DMS53 treated with DMSO at 0.1 percent for 48 hours (cell line): ENCODE measurements around the gene CAMK2N2.

Source experiments
- DNase-seq: peaks from one replicate; lab custom pipeline; 2025; ENCODE audit not compliant: unreplicated experiment; lab: John Stamatoyannopoulos, UW

Gene CAMK2N2

DNA sequence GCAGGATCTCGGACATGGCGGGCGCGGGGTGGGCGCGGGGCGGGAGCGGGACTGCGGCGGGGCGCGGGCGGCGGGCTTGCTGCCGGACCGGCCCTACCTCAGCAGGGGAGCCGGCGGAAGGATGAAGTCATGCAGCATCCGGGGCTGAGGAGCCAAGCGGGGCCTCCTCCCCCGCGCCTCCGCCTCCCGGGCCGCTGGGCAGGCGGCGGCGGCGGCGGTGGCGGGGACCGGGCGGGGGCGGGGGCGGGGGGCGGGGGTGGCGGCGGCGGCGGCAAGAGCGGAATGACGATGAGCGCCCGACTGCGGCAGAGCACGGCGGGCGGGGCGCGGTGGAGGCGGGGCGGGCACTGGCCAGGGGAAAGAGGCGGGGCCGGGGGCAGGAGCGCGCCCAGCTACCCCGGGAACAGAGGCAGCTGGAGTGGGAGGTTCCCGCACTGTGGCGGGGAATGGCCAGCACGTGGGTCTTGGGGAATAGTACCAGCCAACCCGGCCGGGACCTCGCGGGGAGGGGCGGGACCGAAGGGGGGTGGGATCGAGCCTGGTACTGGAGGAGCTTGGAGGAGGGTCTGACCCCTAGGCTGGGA lies at the start of gene CAMK2N2:
CAMK2N2 (minus strand) TSS at position 284 of the 584 bp plus-strand sequence; CDS start at position 16, 268 bp downstream.
- peak; percentile 60 for DNase-seq

DNA sequence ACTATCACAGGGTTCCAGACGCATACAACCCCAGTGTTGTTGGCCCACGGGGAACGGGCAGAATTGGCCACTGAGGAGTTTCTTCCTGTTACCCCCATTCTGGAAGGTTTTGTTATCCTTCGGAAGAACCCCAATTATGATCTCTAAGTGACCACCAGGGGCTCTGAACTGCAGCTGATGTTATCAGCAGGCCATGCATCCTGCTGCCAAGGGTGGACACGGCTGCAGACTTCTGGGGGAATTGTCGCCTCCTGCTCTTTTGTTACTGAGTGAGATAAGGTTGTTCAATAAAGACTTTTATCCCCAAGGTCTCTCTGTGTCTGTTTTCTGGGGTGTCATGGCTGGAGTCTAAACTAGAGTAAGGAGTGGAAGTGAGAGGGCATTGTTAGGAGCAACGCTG lies 47.4 kb upstream of the CAMK2N2 start:
- DNase-seq, result no peak

DNA sequence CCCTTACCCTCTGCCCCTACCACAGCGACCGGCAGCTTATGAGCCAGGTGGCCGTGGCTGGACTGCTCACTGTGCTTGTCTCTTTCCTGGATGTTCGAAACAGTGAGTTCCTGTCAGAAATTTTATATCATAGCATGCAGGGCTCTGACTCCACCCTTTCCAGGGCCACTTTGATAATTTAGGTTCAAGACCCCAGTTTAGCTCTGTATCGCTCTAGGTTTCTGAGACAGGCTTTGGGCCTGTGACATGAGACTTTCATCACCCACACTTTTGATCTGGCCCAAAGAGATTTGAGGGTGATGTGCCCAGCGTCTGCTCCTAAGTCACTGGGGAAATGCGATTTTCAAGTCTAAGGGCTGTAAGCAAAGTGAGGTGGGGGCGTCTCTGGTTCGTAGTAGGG lies 46.6 kb upstream of the CAMK2N2 start:
- DNase-seq, result no peak

DNA sequence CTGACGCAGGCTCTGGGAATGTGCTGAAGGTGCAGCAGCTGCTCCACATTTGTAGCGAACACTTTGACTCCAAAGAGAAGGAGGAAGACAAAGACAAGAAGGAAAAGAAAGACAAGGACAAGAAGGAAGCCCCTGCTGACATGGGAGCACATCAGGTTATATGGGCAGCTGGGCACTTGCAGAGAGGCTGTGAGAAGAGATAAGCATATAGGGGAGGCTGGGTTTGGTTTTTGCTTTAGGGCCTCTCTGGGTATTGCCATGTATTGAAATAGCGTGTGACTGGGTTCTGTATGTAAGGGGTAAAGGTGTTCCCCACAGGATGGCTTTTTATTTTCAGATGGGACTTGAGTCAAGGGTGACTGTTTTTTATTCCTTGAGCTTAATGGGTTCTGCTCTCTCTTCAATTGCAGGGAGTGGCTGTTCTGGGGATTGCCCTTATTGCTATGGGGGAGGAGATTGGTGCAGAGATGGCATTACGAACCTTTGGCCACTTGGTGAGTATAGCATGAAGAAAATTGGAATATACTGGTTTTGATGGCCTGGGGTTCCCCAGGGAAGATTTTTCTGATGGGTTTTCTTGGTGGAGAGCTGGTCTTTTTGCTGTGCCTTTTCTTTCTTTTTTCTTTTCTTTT lies 45.1 kb upstream of the CAMK2N2 start:
- DNase-seq, result no peak

GRCh38 chr3:184305577-184305976 lies 44.2 kb upstream of the CAMK2N2 start:
- peak; percentile 7 for DNase-seq

- DNase-seq, result no peak
Measured at GRCh38 chr3:184300378-184300720, 39.0 kb upstream of the CAMK2N2 start.

GRCh38 chr3:184299488-184300377 lies 38.4 kb upstream of the CAMK2N2 start:
- no peak for DNase-seq

DNA sequence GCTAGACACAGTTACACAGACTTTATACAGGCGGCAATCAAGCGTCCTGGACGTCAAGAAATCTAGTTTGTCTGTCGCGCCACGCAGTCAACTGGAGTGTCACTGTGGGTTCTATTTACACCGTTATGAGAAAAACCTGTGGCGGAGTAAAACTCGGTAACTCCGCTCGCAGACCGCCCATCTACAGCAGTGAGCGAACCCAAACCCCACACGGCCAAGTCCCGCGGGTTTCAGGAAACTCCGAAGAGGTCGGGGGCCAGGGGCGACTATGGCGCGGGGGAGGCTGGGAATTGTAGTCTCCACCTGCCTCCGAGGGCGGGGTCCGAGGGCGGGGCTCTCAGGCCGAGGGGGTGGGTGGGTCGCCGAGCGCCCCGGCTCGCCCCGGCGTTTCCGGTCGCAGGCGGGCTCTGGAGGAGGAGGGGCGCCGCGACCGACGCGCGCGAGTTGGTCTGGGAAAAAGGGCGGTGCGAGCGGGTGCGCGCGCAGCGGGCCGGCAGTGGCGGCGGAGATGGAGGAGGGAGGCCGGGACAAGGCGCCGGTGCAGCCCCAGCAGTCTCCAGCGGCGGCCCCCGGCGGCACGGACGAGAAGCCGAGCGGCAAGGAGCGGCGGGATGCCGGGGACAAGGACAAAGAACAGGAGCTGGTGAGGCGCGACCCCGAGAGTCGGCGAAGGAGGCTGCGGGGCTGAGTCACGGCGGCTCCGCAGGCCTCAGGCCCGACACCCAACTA lies 37.6 kb upstream of the CAMK2N2 start, which contains the start of gene PSMD2:
PSMD2 (plus strand) TSS at position 483 of the 729 bp plus-strand sequence; CDS start at position 509, 26 bp downstream.
- DNase-seq, result peak; percentile 77

GRCh38 chr3:184296616-184297015 lies 35.3 kb upstream of the CAMK2N2 start:
- DNase-seq, result no peak

DNA sequence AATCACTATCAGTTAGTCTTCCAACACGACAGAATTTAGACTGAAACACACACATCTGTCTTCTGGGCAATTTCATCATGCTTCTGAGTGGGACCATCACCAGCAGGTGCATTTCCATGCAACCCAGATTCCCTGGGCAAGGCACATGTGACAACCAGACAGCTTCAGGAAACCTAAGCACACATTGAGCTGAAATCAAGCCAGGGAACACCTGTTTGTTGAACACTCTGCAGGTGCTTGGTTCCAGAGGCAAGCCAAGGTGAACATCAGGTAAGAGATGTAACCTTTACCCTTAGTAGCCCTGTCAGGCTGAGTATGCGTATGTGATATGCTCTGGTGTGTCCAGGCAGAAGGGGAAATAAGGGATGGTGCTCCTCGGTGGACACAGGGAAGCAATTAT lies 34.4 kb upstream of the CAMK2N2 start:
- peak; percentile 51 for DNase-seq

DNA sequence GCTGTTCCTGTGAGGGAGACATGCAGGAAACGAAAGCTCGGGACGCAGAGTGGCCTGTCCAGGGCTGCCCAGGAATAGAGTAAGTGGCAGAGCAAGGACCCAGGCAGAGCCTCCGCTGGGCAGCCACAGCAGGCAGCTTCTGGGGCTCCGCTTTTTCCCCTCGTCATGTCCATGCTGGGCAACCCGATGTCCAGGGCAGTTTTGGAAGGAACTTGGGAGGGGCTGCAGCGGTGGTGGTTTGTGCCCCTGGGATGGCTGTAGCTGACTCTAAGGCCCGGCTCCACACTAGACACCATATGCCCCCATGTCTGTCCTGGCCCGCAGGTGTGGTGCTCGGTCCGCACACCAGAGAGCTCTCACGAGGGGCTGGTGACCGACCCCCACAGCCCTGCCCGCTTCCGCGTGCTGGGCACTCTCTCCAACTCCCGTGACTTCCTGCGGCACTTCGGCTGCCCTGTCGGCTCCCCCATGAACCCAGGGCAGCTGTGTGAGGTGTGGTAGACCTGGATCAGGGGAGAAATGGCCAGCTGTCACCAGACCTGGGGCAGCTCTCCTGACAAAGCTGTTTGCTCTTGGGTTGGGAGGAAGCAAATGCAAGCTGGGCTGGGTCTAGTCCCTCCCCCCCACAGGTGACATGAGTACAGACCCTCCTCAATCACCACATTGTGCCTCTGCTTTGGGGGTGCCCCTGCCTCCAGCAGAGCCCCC lies 30.5 kb upstream of the CAMK2N2 start:
- no peak for DNase-seq

- DNase-seq, result no peak
Measured at GRCh38 chr3:184291044-184291737, 29.8 kb upstream of the CAMK2N2 start.

DNA sequence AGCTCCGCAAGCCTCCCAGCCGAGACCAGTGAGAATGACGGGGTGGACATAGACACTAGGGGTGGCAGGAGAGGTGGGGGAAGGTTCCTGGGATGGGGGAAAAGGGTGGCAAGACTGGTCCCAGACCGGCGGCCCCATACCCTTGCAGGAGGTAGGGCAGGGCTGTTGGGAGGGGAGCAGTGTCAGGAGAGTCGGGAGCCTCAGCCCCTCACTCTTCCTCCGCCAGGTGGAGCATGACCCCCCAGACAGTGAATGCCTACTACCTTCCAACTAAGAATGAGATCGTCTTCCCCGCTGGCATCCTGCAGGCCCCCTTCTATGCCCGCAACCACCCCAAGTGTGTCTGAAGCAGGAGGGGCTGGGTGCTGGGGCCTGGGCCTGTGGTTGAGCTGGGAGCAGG lies 29.0 kb upstream of the CAMK2N2 start:
- no peak for DNase-seq

GRCh38 chr3:184289426-184289938 lies 28.1 kb upstream of the CAMK2N2 start:
- peak; percentile 51 for DNase-seq

DNA sequence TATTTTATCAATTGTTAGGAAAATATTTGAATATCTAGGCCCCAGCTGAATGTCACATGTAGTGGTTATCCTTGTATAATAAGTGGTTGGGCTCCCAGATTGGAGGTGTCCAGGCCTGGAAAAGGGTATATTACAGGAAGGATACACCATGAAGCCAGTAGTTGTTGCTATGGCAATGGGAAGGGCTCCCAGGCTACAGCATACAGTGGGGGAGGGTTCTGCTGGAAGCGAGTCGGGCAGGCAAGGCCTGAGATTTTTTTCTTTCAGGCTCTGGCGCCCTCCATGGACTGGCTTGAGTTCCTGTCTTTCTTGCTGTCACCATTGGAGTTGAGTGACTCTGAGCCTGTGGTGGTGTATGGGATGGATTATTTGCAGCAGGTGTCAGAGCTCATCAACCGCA lies 23.3 kb upstream of the CAMK2N2 start:
- peak; percentile 73 for DNase-seq

DNA sequence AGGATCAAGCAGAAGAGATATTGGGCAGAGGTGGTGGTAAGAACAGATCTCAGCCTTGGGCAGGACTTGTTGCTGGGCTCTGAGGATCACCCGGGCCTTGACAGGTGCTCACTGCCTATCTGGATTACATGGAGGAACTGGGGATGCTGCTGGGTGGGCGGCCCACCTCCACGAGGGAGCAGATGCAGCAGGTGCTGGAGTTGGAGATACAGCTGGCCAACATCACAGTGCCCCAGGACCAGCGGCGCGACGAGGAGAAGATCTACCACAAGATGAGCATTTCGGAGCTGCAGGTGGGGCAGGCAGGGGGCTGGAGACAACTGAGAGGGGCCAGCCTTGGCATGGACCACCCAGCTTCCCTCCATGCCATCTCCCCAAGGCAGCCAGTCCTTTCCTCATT lies 22.3 kb upstream of the CAMK2N2 start:
- no peak for DNase-seq

DNA sequence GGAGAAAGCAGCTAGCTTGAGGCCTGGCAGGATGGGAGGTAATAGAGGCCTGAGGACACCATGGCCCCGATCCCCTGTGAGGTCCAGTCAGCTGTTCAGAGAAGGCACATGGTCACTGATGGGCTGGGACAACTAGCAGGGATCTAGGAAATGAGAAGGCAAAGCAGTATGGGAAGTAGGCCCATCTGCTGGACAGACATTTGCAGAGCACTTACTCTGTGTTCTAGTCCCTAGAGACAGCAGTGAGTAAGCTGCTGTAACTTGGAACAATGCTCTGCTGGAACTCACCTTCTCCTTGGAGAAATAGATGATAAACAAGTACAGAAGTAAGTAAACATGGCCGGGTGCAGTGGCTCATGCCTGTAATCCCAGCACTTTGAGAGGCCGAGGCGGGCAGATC lies 21.6 kb upstream of the CAMK2N2 start:
- DNase-seq, result no peak

DNA sequence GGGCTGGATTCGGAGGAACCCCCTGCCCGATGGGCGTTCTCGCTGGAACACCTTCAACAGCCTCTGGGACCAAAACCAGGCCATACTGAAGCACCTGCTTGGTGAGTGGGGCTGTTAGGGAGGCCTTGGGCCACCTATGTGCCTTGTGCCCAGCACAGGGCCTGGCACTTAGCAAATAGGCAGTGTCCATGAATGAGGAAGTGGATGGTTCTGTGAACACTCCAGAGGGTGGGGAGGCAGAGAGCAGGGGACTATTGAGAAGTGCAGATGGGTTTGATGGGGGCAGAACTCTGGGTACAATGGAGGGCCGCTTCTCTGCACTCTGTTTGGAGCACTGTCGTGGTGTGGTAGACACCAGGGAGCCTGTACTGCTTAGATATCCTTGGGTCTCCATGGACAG lies 16.0 kb upstream of the CAMK2N2 start:
- no peak for DNase-seq

- no peak for DNase-seq
Measured at GRCh38 chr3:184275961-184276910, 14.9 kb upstream of the CAMK2N2 start, which contains the start of gene ECE2. Gene ECE2, plus strand, starts transcription at chr3:184276022. Its CDS starts 132 bp downstream, at chr3:184276154.
